GM20000 (cell line): Measurements from ENCODE around the gene ZBTB42.
A peak's percentile ranks its signal among the peaks of the same experiment; 100 is the strongest.

Experiments used
- DNase-seq: peaks from one replicate; pipeline ENCODE4 v3.0.0; 2012; ENCODE audit warnings: low spot score
- TF ChIP-seq, protein P1 (sequence below): IDR thresholded peaks from 2 replicates; pipeline ENCODE4 v1.5.1; 2012; ENCODE audit warnings: mild to moderate bottlenecking, control low read depth; ENCODE audit errors: extremely low read depth, missing control alignments

Gene ZBTB42

DNA sequence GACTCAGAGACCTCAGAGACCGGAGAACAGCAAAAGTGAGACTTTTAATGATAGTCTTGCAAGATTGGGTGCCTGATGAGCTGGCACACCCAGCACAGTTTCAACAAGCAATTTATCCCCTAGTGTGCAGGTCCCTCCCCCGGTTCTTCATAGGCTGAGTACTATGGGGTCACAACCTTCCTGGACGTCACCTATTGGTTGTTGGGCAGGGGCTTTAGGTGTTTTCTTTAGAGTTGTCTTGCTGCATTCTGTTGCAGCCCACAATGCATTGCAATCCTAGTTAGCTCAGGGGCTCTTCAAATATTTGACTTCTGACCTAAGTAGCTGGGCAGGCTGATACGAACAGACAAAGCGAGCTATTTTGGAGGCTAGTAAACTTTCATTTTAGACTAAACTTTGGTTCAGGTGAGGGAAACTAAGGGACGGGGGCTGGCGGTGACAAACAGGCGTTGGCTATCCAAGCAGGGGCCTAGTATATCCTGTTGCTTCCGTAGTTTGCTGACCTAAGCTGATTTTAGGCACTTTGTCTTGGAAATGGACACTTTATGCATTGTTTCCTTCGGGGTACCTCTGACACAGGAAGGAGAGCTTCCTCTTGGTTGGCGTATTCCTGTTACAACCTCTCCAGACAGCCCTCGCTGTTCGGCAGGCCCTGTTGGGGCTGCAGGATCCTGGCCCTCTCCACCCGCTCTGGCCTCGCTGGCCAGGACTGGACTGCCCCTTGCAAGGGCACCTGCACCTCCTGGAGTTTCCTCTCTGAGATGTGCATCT is 33.9 kb upstream of the ZBTB42 start:
- no peak for DNase-seq
- TF ChIP-seq, protein P1, sequence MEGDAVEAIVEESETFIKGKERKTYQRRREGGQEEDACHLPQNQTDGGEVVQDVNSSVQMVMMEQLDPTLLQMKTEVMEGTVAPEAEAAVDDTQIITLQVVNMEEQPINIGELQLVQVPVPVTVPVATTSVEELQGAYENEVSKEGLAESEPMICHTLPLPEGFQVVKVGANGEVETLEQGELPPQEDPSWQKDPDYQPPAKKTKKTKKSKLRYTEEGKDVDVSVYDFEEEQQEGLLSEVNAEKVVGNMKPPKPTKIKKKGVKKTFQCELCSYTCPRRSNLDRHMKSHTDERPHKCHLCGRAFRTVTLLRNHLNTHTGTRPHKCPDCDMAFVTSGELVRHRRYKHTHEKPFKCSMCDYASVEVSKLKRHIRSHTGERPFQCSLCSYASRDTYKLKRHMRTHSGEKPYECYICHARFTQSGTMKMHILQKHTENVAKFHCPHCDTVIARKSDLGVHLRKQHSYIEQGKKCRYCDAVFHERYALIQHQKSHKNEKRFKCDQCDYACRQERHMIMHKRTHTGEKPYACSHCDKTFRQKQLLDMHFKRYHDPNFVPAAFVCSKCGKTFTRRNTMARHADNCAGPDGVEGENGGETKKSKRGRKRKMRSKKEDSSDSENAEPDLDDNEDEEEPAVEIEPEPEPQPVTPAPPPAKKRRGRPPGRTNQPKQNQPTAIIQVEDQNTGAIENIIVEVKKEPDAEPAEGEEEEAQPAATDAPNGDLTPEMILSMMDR: no peak

GRCh38 chr14:104767634-104767918 is 33.3 kb upstream of the ZBTB42 start:
- TF ChIP-seq, protein P1: no peak
- no peak for DNase-seq

DNA sequence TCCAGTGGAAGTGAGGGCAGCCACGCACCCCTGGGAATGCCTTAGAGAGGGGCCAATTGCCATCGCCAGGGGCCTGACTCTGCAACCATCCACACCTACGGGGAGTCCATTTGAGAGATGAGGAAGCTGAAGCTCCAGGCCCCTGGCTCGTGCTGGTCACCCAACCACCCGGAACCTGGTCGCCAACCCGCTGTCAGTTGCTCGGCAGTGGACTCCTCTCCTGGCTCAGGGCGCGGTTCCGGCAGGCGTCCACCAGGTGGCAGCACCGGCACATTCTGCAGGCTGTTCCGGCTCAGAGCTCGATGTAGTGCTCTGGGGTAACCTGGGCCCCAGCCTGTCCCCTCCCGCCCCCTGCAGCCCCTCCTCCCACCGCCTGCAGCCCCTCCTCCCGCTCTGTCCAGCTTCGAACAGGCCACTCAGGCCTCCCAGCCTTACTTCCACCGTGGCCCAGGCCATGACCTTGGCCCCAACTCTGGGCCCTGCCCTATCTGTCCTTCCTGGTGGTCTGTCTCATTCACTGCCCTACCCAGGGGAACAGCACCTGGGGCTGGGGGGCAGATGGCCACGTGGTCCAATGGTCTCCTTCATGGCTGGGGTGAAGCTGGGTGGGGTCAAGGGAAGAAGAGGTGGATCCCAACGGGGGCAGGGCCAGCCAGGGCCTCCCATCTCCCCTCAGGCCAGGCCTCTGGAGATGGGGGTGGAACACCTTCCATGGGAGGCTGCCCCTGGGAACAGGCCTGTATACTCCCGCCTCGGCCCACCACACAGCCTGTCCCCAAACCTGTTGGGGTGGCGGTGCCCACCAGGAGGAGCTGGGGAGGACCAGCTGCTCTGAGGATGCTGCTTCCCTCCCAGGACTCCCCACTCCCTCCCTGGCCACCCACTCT is 32.2 kb upstream of the ZBTB42 start:
- TF ChIP-seq, protein P1: peak; percentile 99
- peak; percentile 90 for DNase-seq

DNA sequence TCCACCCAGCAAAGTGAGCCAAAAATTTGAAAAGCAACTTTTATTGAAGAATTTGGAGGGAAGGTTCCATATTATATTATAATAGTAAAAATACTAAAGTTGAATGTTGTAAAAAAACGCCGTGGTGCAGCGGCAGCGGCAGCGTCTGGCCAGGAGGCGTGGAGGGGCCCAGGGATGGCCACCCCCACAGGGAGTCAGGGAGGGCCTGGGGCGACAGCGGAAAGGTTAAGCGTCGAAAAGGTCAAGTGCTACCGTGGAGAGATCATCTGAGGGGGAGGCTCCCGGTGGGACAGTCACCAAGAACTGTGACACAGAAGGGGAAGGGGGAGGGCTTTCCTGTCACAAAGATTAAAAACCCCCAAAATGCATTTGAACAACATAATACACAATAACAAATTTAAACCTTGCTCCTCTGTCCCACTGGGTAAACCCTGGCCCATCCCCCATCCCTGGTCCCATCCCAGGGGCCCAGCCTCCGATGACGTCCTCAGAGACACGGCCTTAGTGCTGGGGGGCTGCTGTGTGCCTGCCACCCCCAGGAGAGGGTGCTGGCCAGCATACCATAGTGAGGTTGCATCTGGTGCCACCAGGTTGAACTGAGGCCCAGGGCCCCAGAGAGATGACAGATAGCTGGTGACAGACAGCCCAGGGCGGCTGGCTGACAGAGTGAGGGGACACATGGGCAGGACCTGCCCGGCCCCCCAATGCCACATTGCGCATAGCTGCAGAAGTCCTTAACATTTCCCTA is 31.4 kb upstream of the ZBTB42 start:
- TF ChIP-seq, protein P1: no peak
- no peak for DNase-seq

- DNase-seq: no peak
- TF ChIP-seq, protein P1: no peak
Observed at GRCh38 chr14:104770072-104770579, 30.8 kb upstream of the ZBTB42 start.

DNA sequence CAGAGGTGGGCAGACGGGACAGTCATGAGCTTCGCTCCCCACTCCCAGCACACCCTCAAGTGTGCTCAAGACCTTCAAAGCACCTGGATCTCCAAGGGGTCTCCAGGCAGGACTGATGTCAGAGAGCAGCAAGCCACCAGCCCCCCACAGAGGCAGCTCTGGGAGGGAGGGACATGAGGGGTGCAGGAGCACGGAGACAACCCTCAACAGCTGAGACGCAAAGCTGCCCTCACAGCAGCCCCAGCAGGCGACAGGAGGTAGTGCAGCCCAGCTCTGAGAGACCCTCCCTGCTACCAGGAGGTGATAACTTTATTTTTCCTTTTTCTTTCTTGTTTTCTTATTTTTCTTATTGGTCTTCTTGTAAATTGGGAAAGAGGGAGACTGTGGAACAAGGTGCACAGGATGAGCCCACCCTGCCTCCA is 30.0 kb upstream of the ZBTB42 start:
- TF ChIP-seq, protein P1: no peak
- peak; percentile 24 for DNase-seq
